ENCODE data around the gene EPB41L3. TPM values are rescaled to one million over a fixed set of nuclear protein-coding genes. Genes with fewer than 3 reads are reported as not detected.
"Not testable (repeated sequence)": the region's sequence is repeated elsewhere in the genome, so short reads cannot be mapped to it uniquely, and the experiment has no call there.

The EPB41L3 gene
- total RNA-seq, 2 donors from 2014 or later = 25.0 to 182 TPM

GRCh38 chr18:5582849-5583681, 39.3 kb upstream of the EPB41L3 start:
- Histone ChIP-seq H3K9me3 (no peaks in the 10 kb centered on the region), H3K4me3 (no peak overlapping the region)

GRCh38 chr18:5582076-5582475, 38.3 kb upstream of the EPB41L3 start:
- no peaks in the 10 kb centered on the region for H3K9me3 ChIP-seq
- no peak overlapping the region for H3K4me3 ChIP-seq
- TF ChIP-seq POLR2A (IDR thresholded peaks at IDR 0.05) = no peak
- TF ChIP-seq POLR2AphosphoS5 (IDR thresholded peaks at IDR 0.05) = no peak
- no peak for TF ChIP-seq CTCF (IDR thresholded peaks at IDR 0.05)
- intact Hi-C loops (cut with DNase I) = no loop called here
- no peak for DNase-seq (ENCODE audit: low spot score)
- no peak overlapping the region for H3K27ac ChIP-seq
- H3K4me1 ChIP-seq (replicated peaks) = no peaks in the 10 kb centered on the region
- no peaks in the 10 kb centered on the region for H3K27me3 ChIP-seq (replicated peaks; ENCODE audit: insufficient read depth)
- no peaks in the 10 kb centered on the region for H3K36me3 ChIP-seq
- 17% methylated on average over 5 of the region's 5 CpGs for WGBS

More at GRCh38 chr18:5582849-5583681, 39.3 kb upstream of the EPB41L3 start:
- intact Hi-C loops (cut with DNase I) = no loop called here
- no peaks in the 10 kb centered on the region for H3K4me1 ChIP-seq (replicated peaks)
- TF ChIP-seq CTCF (IDR thresholded peaks at IDR 0.05) (no peak), POLR2A (IDR thresholded peaks at IDR 0.05) (no peak), POLR2AphosphoS5 (IDR thresholded peaks at IDR 0.05) (no peak)
- H3K36me3 ChIP-seq = no peaks in the 10 kb centered on the region
- 61% methylated on average over 10 of the region's 10 CpGs for WGBS
- H3K27me3 ChIP-seq (replicated peaks; ENCODE audit: insufficient read depth) = no peaks in the 10 kb centered on the region
- no peak for DNase-seq (ENCODE audit: low spot score)
- H3K27ac ChIP-seq = no peak overlapping the region

- H3K36me3 ChIP-seq = no peaks in the 10 kb centered on the region
These were observed 31.0 kb upstream of the EPB41L3 start for GRCh38 chr18:5574843-5575242.

GRCh38 chr18:5571666-5572065, 27.9 kb upstream of the EPB41L3 start:
- DNase-seq (ENCODE audit: low spot score) = no peak
- H3K4me3 ChIP-seq = no peak overlapping the region
- intact Hi-C loops (cut with DNase I) = no loop called here
- H3K9me3 ChIP-seq = no peaks in the 10 kb centered on the region
- WGBS = 59% methylated on average over 2 of the region's 2 CpGs
- no peak for TF ChIP-seq CTCF (IDR thresholded peaks at IDR 0.05)
- TF ChIP-seq POLR2AphosphoS5 (IDR thresholded peaks at IDR 0.05) = no peak
- no peak for TF ChIP-seq POLR2A (IDR thresholded peaks at IDR 0.05)
- H3K27me3 ChIP-seq (replicated peaks; ENCODE audit: insufficient read depth) = no peaks in the 10 kb centered on the region
- H3K4me1 ChIP-seq (replicated peaks) = no peaks in the 10 kb centered on the region
- H3K27ac ChIP-seq = no peak overlapping the region
- no peaks in the 10 kb centered on the region for H3K36me3 ChIP-seq

More at GRCh38 chr18:5574843-5575242, 31.0 kb upstream of the EPB41L3 start:
- Histone ChIP-seq H3K27ac (no peak overlapping the region), H3K27me3 (replicated peaks; ENCODE audit: insufficient read depth) (no peaks in the 10 kb centered on the region), H3K9me3 (no peaks in the 10 kb centered on the region), H3K4me3 (no peak overlapping the region), H3K4me1 (replicated peaks) (no peaks in the 10 kb centered on the region)
- DNase-seq (ENCODE audit: low spot score) = no peak
- 100% methylated on average over 1 of the region's 1 CpG for whole genome bisulfite sequencing
- intact Hi-C loops (cut with DNase I) = no loop called here
- no peak for TF ChIP-seq CTCF (IDR thresholded peaks at IDR 0.05)
- TF ChIP-seq POLR2A (IDR thresholded peaks at IDR 0.05) = no peak
- no peak for TF ChIP-seq POLR2AphosphoS5 (IDR thresholded peaks at IDR 0.05)

GRCh38 chr18:5570613-5571012, 26.8 kb upstream of the EPB41L3 start:
- H3K27ac ChIP-seq; H3K27me3 ChIP-seq (replicated peaks; ENCODE audit: insufficient read depth); H3K9me3 ChIP-seq; H3K4me3 ChIP-seq; H3K4me1 ChIP-seq (replicated peaks); DNase-seq (ENCODE audit: low spot score); intact Hi-C loops (cut with DNase I); H3K36me3 ChIP-seq: not testable (repeated sequence)
- WGBS = 22% methylated on average over 2 of the region's 2 CpGs

Data from prostate gland (tissue), 2 donors.